CD4-positive, alpha-beta T cell treated with Interleukin-15 for 1 hour (primary cell): Measurements from ENCODE around the gene IL4.

Source experiments
- DNase-seq: peaks from one replicate; pipeline ENCODE4 v3.0.0-alpha.2; 2020

IL4 gene

GRCh38 chr5:132704875-132705274 is 31.1 kb downstream of the IL4 start:
- DNase-seq: no peak

DNA sequence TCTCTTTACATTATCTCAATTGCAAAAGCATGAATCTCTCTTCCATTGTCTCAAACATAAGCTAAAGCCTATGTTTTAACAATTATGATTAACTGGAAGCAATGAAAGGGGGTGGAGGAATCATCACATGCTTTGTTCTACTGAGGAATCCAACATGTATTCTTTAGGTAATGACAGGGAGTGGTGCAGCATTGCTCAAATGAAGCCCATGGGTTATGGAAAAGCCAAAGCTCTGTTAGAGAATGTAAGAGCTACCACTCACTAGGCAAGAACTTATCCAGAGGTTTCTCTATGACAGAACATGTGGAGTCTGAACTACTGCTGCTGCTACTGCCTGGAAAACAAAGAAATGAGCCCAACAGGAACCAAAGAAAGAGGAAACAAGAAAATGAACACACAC is 34.9 kb downstream of the IL4 start:
- no peak for DNase-seq

DNA sequence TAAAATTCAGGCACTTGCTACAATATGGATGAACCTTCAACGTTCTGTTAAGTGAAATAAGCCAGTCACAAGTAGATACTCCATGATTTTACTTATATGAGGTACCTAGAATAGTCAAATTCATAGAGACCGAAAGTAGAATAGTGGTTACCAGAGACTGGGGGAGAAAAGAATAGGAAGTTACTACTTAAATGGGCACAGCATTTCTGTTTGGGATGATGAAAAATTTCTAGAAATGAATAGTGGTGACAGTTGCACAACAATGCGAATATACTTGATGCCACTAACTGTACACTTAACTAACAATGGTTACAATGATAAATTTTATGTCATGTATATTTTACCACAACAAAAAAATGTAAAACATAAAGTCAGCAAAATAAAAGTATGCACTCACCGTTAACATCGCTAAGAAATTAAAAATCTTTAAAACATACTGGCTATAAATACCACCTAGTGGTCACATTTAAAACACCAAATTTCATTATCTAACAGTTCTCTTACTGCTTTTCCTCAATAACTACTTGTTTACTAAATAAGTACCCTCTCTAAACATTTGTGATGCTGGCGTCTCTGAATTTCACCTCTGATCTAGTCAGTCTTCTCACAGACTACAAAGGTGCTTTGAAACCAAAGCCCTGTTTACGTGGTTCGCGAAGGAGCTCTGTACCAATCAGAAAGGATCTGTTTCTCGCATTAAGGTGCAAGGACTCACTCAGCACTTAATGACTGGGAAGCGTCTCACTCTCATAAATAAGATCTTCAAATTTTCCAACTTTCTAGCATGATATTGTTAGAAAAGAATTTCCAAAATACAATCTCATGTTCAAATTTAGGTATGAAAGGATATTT is 40.9 kb downstream of the IL4 start:
- no peak for DNase-seq

- DNase-seq: no peak
Observed at GRCh38 chr5:132718544-132719312, 44.9 kb downstream of the IL4 start.

DNA sequence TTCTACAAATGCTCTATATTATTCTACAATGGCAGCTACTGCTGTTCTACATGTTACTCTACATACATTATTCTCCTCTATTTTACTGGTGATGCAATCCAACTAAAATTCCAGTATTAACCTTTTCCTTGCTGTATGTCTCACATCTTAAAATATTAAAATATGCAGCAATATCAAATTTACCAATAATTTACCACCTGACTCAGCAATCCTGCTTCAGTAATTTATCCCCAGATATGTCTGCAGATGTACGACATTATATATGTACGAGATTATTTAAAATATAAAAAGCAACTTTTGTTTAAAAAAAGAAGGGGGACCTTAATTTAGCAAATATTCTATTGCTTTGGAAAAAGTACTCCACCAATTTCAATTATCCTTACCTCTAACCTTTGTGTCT is 52.0 kb downstream of the IL4 start:
- no peak for DNase-seq

GRCh38 chr5:132729896-132730295 is 56.1 kb downstream of the IL4 start:
- DNase-seq: no peak
